Endothelial cell (in vitro differentiated cells): ENCODE data around the gene HTR7. TPM values are rescaled to one million over a fixed set of nuclear protein-coding genes. Genes with fewer than 3 reads are reported as not detected.
"Not testable (repeated sequence)": the region's sequence is repeated elsewhere in the genome, so short reads cannot be mapped to it uniquely, and the experiment has no call there.

Experiments
- DNase-seq: peaks from one replicate; pipeline ENCODE4 v3.0.0; 2021; ENCODE audit warnings: low spot score
- H3K27ac Mint-ChIP-seq: one replicate; pipeline ENCODE4 v1.8.0; 2021; ENCODE audit warnings: mixed read lengths, inconsistent platforms; ENCODE audit not compliant: unreplicated experiment
- H3K27me3 Mint-ChIP-seq: one replicate; pipeline ENCODE4 v1.8.0; 2021; ENCODE audit warnings: mild to moderate bottlenecking, moderate library complexity, mixed read lengths, inconsistent platforms; ENCODE audit not compliant: unreplicated experiment
- H3K36me3 Mint-ChIP-seq: one replicate; pipeline ENCODE4 v1.8.0; 2021; ENCODE audit warnings: mild to moderate bottlenecking, low read depth, mixed read lengths, inconsistent platforms; ENCODE audit not compliant: unreplicated experiment
- H3K4me1 Mint-ChIP-seq: one replicate; pipeline ENCODE4 v1.8.0; 2021; ENCODE audit warnings: mild to moderate bottlenecking, mixed read lengths, inconsistent platforms; ENCODE audit not compliant: unreplicated experiment
- H3K4me3 Mint-ChIP-seq: one replicate; pipeline ENCODE4 v1.8.0; 2021; ENCODE audit warnings: mild to moderate bottlenecking, mixed read lengths, inconsistent platforms; ENCODE audit not compliant: unreplicated experiment
- H3K9me3 Mint-ChIP-seq: one replicate; pipeline ENCODE4 v1.8.0; 2021; ENCODE audit warnings: mixed read lengths, inconsistent platforms; ENCODE audit not compliant: unreplicated experiment
- CTCF ChIP-seq: fragments of 200-600 bp; sonication (generic); IDR thresholded peaks from one replicate; pipeline ENCODE4 v1.5.0; 2021; ENCODE audit warnings: antibody characterized with exemption; ENCODE audit not compliant: unreplicated experiment
- total RNA-seq: library from RNA; stranded (reverse); fragmentation: NEBNext Ultra II Directional; extraction: Animal tissue kit (Norgen Biotek cat#: 25700); gene quantifications from one replicate; pipeline ENCODE4 v1.2.1, GENCODE V29; 2021; ENCODE audit not compliant: unreplicated experiment

The HTR7 gene
- total RNA-seq, 1 donor from 2014 or later, result 7.3 TPM

DNA sequence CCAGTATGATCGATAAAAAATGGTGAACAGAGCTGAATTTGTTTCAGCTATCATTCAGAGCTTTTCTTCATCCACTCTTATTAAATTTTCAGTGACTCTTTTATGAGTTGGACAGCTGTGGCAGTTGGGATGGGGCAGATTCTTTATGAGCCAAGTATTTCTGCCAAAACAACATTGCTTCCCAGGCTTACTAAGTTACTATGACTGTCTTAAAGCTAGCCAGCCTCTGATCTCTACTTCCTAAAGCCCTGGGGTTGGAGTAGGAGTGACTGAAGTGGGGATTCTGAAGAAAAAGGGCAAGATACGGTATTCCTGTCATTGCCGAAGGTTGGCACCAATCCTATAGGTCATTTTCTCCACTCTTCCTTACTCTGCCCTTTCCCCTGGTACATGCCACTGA lies 26.6 kb upstream of the HTR7 start:
- H3K4me3 Mint-ChIP-seq, result no peak overlapping the region
- peaks cover 20% of the 10 kb centered on the region for H3K36me3 Mint-ChIP-seq
- no peak for TF ChIP-seq CTCF
- H3K27ac Mint-ChIP-seq, result no peak overlapping the region
- H3K4me1 Mint-ChIP-seq, result no peaks in the 10 kb centered on the region
- H3K9me3 Mint-ChIP-seq, result no peaks in the 10 kb centered on the region
- no peak for DNase-seq
- H3K27me3 Mint-ChIP-seq, result no peaks in the 10 kb centered on the region

GRCh38 chr10:90880059-90880719 lies 22.4 kb upstream of the HTR7 start:
- not testable (repeated sequence) for H3K27me3 Mint-ChIP-seq, H3K4me3 Mint-ChIP-seq, H3K4me1 Mint-ChIP-seq, H3K27ac Mint-ChIP-seq, DNase-seq, H3K9me3 Mint-ChIP-seq
- H3K36me3 Mint-ChIP-seq, result peaks cover 18% of the 10 kb centered on the region
- TF ChIP-seq CTCF, result peak; percentile 83

DNA sequence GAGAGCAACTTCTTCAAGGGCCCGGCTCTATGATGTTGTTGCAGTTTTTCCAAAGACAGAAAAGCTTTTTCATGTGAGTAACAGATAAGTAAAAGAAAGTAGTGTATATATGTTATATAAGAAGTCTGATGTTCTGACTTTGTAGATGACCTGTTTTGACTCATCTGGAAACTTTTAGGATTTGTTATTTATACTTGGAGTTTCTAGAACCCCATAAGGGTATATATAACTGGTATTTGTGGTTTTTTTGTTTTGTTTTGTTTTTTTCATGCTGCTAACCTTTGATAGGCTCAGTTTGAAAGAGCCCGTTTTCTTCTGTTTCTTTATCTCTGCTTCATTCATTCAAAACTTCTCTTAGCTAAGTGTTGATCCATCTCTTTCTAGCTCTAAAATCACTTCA lies 21.2 kb upstream of the HTR7 start:
- H3K27ac Mint-ChIP-seq, result no peak overlapping the region
- no peak overlapping the region for H3K4me3 Mint-ChIP-seq
- no peaks in the 10 kb centered on the region for H3K9me3 Mint-ChIP-seq
- no peaks in the 10 kb centered on the region for H3K27me3 Mint-ChIP-seq
- H3K4me1 Mint-ChIP-seq, result no peaks in the 10 kb centered on the region
- no peak for DNase-seq
- no peak for TF ChIP-seq CTCF
- peaks cover 20% of the 10 kb centered on the region for H3K36me3 Mint-ChIP-seq

DNA sequence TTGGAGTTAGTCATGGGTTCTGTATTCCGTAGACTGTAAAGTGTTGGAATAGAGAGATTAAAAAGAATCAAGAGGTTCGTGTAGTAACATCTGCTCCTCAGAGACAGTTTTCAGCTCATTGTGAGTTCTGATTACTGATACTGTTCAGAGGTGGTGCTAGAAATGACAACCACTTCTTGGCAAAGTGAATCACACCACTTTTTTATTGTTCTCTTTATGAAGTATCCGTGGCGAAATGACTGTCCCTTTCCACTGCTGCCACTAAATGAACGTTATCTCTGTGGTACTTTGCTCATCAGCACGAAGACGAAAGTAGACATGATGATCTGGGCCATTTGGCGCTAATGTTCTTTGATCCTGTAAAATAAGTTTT lies 14.8 kb upstream of the HTR7 start:
- Mint-ChIP-seq H3K4me1 (peaks cover 16% of the 10 kb centered on the region), H3K27me3 (peaks cover 1% of the 10 kb centered on the region), H3K36me3 (peaks cover 15% of the 10 kb centered on the region), H3K27ac (peak overlapping the region; percentile 82), H3K9me3 (peaks cover 9% of the 10 kb centered on the region), H3K4me3 (peak overlapping the region; percentile 92)
- no peak for TF ChIP-seq CTCF
- no peak for DNase-seq

- peak within 1 kb of the TSS; percentile 82 for H3K27ac Mint-ChIP-seq
- peaks cover 1% of the 10 kb centered on the region for H3K27me3 Mint-ChIP-seq
- peak; percentile 85 for DNase-seq
- H3K4me1 Mint-ChIP-seq, result peaks cover 16% of the 10 kb centered on the region
- no peak for TF ChIP-seq CTCF
- peaks cover 9% of the 10 kb centered on the region for H3K9me3 Mint-ChIP-seq
- H3K36me3 Mint-ChIP-seq, result peaks cover 14% of the 10 kb centered on the region
- H3K4me3 Mint-ChIP-seq, result peak within 1 kb of the TSS; percentile 92
Measured at GRCh38 chr10:90871766-90872647, 14.2 kb upstream of the HTR7 start, which contains the start of gene RPP30. RPP30 (plus strand) TSS chr10:90871974; CDS start chr10:90871987, 13 bp downstream.
